NCI-H1436 treated with DMSO at 0.1 percent for 48 hours (cell line): ENCODE measurements around the gene NEK6.

ENCODE experiments used
- DNase-seq: peaks from one replicate; lab custom pipeline; 2025; lab: John Stamatoyannopoulos, UW

NEK6 gene

GRCh38 chr9:124321935-124322334, 64.2 kb downstream of the NEK6 start:
- no peak for DNase-seq

GRCh38 chr9:124322618-124323432, 65.1 kb downstream of the NEK6 start:
- DNase-seq = no peak

GRCh38 chr9:124323904-124324303, 66.2 kb downstream of the NEK6 start:
- no peak for DNase-seq

GRCh38 chr9:124325816-124326215, 68.1 kb downstream of the NEK6 start:
- DNase-seq = no peak

GRCh38 chr9:124326378-124326777, 68.6 kb downstream of the NEK6 start:
- DNase-seq = no peak

GRCh38 chr9:124327491-124327890, 69.7 kb downstream of the NEK6 start:
- DNase-seq = no peak

GRCh38 chr9:124328285-124328684, 70.5 kb downstream of the NEK6 start:
- no peak for DNase-seq

GRCh38 chr9:124329206-124329792, 71.5 kb downstream of the NEK6 start:
- no peak for DNase-seq

- DNase-seq = no peak
Measured at GRCh38 chr9:124330011-124330697, 72.4 kb downstream of the NEK6 start.

GRCh38 chr9:124331580-124331979, 73.8 kb downstream of the NEK6 start:
- no peak for DNase-seq

- DNase-seq = no peak
Measured at GRCh38 chr9:124332361-124333202, 74.8 kb downstream of the NEK6 start.

- DNase-seq = no peak
Measured at GRCh38 chr9:124333203-124333579, 75.4 kb downstream of the NEK6 start.

- no peak for DNase-seq
Measured at GRCh38 chr9:124334568-124335319, 77.0 kb downstream of the NEK6 start.

- DNase-seq = no peak
Measured at GRCh38 chr9:124335320-124335707, 77.6 kb downstream of the NEK6 start.

GRCh38 chr9:124337562-124337961, 79.8 kb downstream of the NEK6 start:
- DNase-seq = no peak

GRCh38 chr9:124339603-124340146, 81.9 kb downstream of the NEK6 start:
- DNase-seq = no peak

- no peak for DNase-seq
Measured at GRCh38 chr9:124340219-124341069, 82.7 kb downstream of the NEK6 start.

GRCh38 chr9:124341455-124342170, 83.9 kb downstream of the NEK6 start:
- no peak for DNase-seq

- no peak for DNase-seq
Measured at GRCh38 chr9:124342402-124342775, 84.6 kb downstream of the NEK6 start.
